NCI-H524 treated with DMSO at 0.1 percent for 48 hours (cell line): Measurements from ENCODE around the gene GALNT13.

Experiments used
- DNase-seq: peaks from one replicate; lab custom pipeline; 2025; lab: John Stamatoyannopoulos, UW

GALNT13 gene

GRCh38 chr2:154125891-154126290, 254.2 kb downstream of the GALNT13 start:
- no peak for DNase-seq

- DNase-seq: no peak
Measured at GRCh38 chr2:154130821-154131220, 259.1 kb downstream of the GALNT13 start.

- DNase-seq: no peak
Measured at GRCh38 chr2:154132827-154133226, 261.1 kb downstream of the GALNT13 start.

- no peak for DNase-seq
Measured at GRCh38 chr2:154133823-154134222, 262.1 kb downstream of the GALNT13 start.

- no peak for DNase-seq
Measured at GRCh38 chr2:154140249-154141025, 268.7 kb downstream of the GALNT13 start.

- no peak for DNase-seq
Measured at GRCh38 chr2:154142480-154142879, 270.8 kb downstream of the GALNT13 start.

GRCh38 chr2:154143105-154143504, 271.4 kb downstream of the GALNT13 start:
- no peak for DNase-seq

GRCh38 chr2:154158101-154158500, 286.4 kb downstream of the GALNT13 start:
- DNase-seq: no peak

GRCh38 chr2:154161286-154161685, 289.6 kb downstream of the GALNT13 start:
- no peak for DNase-seq

- no peak for DNase-seq
Measured at GRCh38 chr2:154170400-154170799, 298.7 kb downstream of the GALNT13 start.

GRCh38 chr2:154173164-154173563, 301.4 kb downstream of the GALNT13 start:
- no peak for DNase-seq

- DNase-seq: no peak
Measured at GRCh38 chr2:154173919-154174318, 302.2 kb downstream of the GALNT13 start.

GRCh38 chr2:154182008-154182407, 310.3 kb downstream of the GALNT13 start:
- no peak for DNase-seq

- no peak for DNase-seq
Measured at GRCh38 chr2:154187948-154188347, 316.2 kb downstream of the GALNT13 start.

- no peak for DNase-seq
Measured at GRCh38 chr2:154189953-154190352, 318.2 kb downstream of the GALNT13 start.

- DNase-seq: no peak
Measured at GRCh38 chr2:154193246-154193645, 321.5 kb downstream of the GALNT13 start.

- no peak for DNase-seq
Measured at GRCh38 chr2:154194909-154195643, 323.4 kb downstream of the GALNT13 start.

GRCh38 chr2:154195644-154196195, 324.0 kb downstream of the GALNT13 start:
- DNase-seq: no peak

GRCh38 chr2:154198866-154199265, 327.1 kb downstream of the GALNT13 start:
- no peak for DNase-seq

GRCh38 chr2:154203206-154203605, 331.5 kb downstream of the GALNT13 start:
- no peak for DNase-seq

- no peak for DNase-seq
Measured at GRCh38 chr2:154203902-154204301, 332.2 kb downstream of the GALNT13 start.

- DNase-seq: no peak
Measured at GRCh38 chr2:154207288-154208047, 335.7 kb downstream of the GALNT13 start.
